HG03066 (cell line): Measurements from ENCODE around the gene ZCCHC17.

Experiments used
- ATAC-seq: cut with Tn5 transposase; IDR thresholded peaks from one replicate; pipeline ENCODE4 v1.9.1; 2021; ENCODE audit warnings: low read depth; ENCODE audit not compliant: unreplicated experiment

The ZCCHC17 gene

GRCh38 chr1:31389616-31390015, 92.8 kb downstream of the ZCCHC17 start:
- ATAC-seq: no peak

DNA sequence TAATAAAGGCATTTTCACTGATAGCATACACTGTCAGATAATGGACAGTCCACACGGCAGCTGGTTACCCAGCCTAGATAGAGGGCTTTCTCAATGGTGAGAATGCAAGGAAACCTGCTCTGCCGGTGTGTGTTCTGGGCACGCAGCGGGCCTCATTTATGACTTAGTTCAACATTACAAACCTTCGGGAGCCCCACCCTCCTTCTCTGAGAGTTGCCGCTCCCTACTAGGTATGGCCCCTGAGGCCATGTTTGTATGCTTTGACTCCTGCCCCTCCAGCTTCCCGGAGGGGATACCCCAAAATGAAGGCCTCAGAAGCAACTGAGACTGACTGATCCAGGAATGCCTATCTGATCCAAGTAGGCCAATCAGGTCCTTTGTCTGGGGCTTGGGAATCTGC, 93.2 kb downstream of the ZCCHC17 start:
- no peak for ATAC-seq

GRCh38 chr1:31393463-31393862, 96.6 kb downstream of the ZCCHC17 start:
- no peak for ATAC-seq

DNA sequence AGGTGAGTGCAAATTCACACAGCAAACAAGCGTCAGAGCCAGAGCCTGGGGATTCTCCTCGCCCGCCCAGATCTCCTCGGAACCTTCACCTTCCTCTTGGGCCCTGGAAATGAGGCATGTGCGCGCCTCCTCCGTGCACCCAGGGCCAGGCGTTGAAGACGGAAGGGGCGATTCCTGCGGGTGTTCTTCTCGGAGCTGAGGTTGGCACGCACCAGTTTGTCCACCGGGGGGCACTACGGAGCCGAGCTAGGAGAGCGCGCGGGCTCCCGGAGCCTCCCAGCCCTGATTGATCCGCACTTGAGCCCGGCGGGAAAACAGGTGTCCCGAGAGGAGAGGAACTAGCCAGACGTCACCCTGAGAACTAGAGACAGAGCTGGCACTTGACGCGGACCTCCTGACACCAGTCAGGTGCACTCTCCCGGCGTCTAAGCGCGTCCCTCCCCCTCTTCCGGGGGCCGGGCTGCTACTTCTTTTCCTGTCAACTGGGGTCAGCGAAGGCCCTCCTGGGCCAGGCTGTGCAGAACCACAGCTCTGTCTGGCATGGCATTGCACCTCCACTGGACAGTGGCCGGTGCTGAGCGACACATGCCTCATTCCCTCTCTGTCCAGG, 97.9 kb downstream of the ZCCHC17 start:
- ATAC-seq: peak; percentile 66

- no peak for ATAC-seq
Measured at GRCh38 chr1:31396633-31397351, 100.0 kb downstream of the ZCCHC17 start.

- ATAC-seq: no peak
Measured at GRCh38 chr1:31397360-31398095, 100.7 kb downstream of the ZCCHC17 start.

- ATAC-seq: no peak
Measured at GRCh38 chr1:31398246-31398645, 101.4 kb downstream of the ZCCHC17 start.

GRCh38 chr1:31399976-31400375, 103.1 kb downstream of the ZCCHC17 start:
- no peak for ATAC-seq

DNA sequence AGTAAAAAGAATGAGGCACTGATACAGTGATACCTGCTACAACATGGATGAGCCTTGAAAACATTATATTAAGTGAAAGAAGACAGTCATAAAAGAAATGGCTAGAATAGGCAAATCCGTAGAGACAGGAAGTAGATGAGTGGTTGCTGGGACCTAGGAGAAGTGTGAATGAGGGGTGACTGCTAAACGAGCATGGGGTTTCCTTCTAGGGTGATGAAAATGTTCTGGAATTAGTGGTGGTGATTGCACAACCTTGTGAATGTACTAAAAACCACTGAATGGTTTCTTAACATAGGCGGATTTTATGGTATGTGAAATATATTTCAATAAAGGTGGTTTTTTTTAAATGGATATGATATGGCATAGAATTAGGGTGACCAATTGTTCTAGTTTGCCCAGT, 103.6 kb downstream of the ZCCHC17 start:
- ATAC-seq: no peak

DNA sequence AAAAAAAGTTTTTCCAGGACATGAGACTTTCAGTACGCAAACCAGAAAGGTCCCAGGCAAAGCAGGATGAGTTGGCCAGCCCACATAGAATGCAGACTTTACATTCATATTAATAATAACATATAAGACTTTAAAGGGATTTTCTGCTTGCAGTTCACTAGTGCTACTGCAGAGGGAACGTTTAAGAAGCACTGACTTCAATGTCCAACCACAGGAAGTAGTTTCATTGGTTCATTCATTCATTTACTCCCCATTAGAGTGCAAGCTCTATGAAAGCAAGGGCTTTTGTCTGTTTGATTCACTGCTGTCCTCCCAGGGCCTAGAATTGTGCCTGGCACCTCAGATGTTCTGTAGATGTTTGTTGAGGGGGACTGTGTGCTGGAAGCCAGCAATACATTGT, 104.4 kb downstream of the ZCCHC17 start:
- no peak for ATAC-seq

GRCh38 chr1:31405578-31406245, 108.9 kb downstream of the ZCCHC17 start:
- no peak for ATAC-seq

DNA sequence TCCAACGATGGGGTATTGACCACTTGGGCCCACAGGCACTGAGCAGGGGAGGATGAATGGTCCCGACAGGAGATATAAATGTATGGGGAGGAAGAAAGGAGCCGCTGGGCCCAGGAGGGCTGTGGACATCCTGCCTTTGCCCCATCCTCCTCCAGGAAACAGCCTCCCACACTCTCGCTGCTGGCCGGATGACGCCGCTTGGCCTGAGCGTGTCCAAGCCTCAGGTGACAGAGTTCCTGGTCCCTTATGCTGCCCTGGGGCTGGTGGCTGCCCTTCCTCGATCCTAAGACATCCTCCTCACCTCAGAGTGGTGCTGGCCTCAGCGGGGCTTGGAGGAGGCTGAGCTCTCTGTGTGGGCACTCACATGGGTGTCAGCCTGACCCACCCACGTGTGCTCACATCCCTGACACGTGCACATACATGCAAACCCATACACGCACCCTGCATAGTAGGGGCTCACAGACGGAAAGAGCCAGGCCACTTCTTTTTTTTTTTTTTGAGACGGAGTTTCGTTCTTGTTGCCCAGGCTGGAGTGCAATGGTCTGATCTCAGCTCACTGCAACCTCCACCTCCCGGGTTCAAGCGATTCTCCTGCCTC, 110.3 kb downstream of the ZCCHC17 start:
- ATAC-seq: no peak

DNA sequence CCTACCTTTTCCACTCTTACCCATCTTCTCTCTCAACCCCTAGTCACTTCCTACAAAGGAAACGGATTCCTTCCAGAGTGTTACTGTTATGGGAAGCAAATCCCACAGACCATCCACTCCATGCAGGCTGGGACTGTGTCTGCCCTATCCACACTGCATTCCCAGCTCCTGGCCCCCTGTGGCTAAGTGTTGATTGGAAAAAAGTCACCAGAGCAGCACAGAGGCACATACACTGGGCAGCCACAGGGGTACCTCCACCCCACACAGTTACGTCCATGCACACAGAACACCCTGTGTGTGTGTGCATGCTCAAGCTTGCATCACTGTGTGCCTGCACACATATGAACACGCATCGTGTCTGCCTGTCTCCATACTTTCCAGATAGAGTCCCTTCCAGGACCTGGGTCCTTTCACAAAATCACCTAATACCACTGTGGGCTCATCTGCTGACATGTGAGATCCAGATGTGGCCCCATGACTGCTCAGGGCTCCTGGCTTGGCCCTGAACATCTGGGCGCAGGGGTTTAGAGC, 112.0 kb downstream of the ZCCHC17 start:
- ATAC-seq: no peak

- no peak for ATAC-seq
Measured at GRCh38 chr1:31409946-31410858, 113.4 kb downstream of the ZCCHC17 start.

GRCh38 chr1:31410871-31411270, 114.0 kb downstream of the ZCCHC17 start:
- no peak for ATAC-seq

GRCh38 chr1:31412205-31412604, 115.4 kb downstream of the ZCCHC17 start:
- no peak for ATAC-seq

- ATAC-seq: no peak
Measured at GRCh38 chr1:31412732-31413404, 116.0 kb downstream of the ZCCHC17 start, which contains the start of gene SERINC2. TSS of gene SERINC2 (plus strand) at chr1:31413213. CDS start at chr1:31413266, 53 bp downstream.

DNA sequence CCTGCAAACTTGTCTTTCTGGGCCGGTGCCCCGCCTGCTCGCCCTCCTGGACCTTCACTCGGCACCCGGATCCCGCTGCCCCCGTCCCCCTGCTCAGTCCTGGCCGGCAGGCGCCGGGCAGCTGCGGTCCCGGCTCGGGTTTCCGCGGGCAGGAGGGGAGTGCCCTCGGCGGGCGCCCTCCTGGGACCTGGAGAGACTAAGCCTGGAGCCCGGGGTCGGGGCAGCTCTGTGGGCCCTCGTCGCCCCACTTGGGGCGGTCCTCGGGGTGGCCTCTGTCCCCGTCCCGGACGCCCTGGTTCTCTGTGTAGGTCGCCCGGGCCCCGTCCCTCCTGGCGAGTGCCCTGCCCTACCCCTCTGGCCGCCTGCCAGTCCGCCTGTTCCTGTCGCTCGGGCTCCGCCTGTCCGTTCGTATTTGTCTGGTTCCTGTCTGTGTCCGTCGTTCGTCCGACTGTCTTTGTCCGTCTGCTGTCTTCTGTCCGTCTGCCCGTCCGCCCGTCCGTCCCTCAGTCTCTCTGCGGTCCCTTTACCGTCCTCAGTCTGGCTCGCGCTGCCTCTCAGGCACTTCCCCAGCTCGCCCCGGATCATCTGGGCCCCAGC, 116.7 kb downstream of the ZCCHC17 start:
- ATAC-seq: no peak
